G401 (cell line): ENCODE data around the gene PSEN2. TPM values are rescaled to one million over a fixed set of nuclear protein-coding genes. Genes with fewer than 3 reads are reported as not detected.

Experiments
- DNase-seq: peaks from one replicate; pipeline ENCODE4 v3.0.0-alpha.2; 2015; ENCODE audit warnings: low spot score
- in situ Hi-C: cut with HindIII; loops from 2 replicates; pipeline ENCODE4 v1.10.0; 2016; ENCODE audit warnings: low sequenced_read_pairs, mixed read lengths
- total RNA-seq: library from RNA; depleted of rRNA; stranded (reverse); fragments of >200 nt; shearing (Covaris generic); gene quantifications from 2 replicates; pipeline ENCODE4 v1.2.3, GENCODE V29; 2014; rRNA removed

The PSEN2 gene
- total RNA-seq, 1 experiment from 2014 or later: 40.7 TPM

GRCh38 chr1:226940806-226941067 is 70.3 kb downstream of the PSEN2 start:
- in situ Hi-C loops: no loop called here
- no peak for DNase-seq

GRCh38 chr1:226942392-226942791 is 72.0 kb downstream of the PSEN2 start:
- no peak for DNase-seq
- in situ Hi-C loops: no loop called here

GRCh38 chr1:226943156-226943555 is 72.7 kb downstream of the PSEN2 start:
- no peak for DNase-seq
- in situ Hi-C loops: no loop called here

GRCh38 chr1:226943927-226944326 is 73.5 kb downstream of the PSEN2 start:
- in situ Hi-C loops: no loop called here
- DNase-seq: no peak

- DNase-seq: peak; percentile 46
- in situ Hi-C loops: no loop called here
Observed at GRCh38 chr1:226945106-226945857, 74.9 kb downstream of the PSEN2 start.

Other genes starting within 250 kb of the PSEN2 start
- gene ITPKB, start 131.3 kb upstream of the PSEN2 start, total RNA-seq: 11.4 and 15.2 TPM in 2 replicates
- 31.7 and 33.5 TPM in 2 replicates for gene COQ8A, start 69.7 kb downstream of the PSEN2 start, total RNA-seq